Measurements from ENCODE around the gene POLR1G. TPM values are rescaled to one million over a fixed set of nuclear protein-coding genes. Genes with fewer than 3 reads are reported as not detected.
"Not testable (repeated sequence)": the region's sequence is repeated elsewhere in the genome, so short reads cannot be mapped to it uniquely, and the experiment has no call there.

Gene POLR1G
- total RNA-seq, 2 donors from 2014 or later = 2.2 to 9.9 TPM

DNA sequence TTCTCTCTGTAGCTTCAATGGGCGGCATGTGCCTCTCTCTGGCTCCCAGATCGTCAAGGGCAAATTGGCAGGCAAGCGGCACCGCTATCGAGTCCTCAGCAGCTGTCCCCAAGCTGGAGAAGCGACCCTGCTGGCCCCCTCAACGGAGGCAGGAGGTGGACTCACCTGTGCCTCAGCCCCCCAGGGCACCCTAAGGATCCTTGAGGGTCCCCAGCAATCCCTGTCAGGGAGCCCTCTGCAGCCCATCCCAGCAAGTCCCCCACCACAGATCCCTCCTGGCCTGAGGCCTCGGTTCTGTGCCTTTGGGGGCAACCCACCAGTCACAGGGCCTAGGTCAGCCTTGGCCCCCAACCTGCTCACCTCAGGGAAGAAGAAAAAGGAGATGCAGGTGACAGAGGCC, 1.7 kb downstream of the POLR1G start:
- Histone ChIP-seq H3K4me3 (no peak overlapping the region), H3K27ac (no peak overlapping the region), H3K4me1 (ENCODE audit: control insufficient read depth in 1 of 2, low read depth in 2 of 2) (peaks cover 12 to 31% of the 10 kb centered on the region in 2 donors), H3K36me3 (peaks cover 8% of the 10 kb centered on the region), H3K9me3 (no peaks in the 10 kb centered on the region), H3K27me3 (replicated peaks; ENCODE audit: insufficient read depth) (no peaks in the 10 kb centered on the region)
- DNase-seq (ENCODE audit: low spot score) (no peak), ATAC-seq (ENCODE audit: insufficient number of reproducible peaks, low FRiP score, low read depth) (no peak)
- TF ChIP-seq, protein P1, sequence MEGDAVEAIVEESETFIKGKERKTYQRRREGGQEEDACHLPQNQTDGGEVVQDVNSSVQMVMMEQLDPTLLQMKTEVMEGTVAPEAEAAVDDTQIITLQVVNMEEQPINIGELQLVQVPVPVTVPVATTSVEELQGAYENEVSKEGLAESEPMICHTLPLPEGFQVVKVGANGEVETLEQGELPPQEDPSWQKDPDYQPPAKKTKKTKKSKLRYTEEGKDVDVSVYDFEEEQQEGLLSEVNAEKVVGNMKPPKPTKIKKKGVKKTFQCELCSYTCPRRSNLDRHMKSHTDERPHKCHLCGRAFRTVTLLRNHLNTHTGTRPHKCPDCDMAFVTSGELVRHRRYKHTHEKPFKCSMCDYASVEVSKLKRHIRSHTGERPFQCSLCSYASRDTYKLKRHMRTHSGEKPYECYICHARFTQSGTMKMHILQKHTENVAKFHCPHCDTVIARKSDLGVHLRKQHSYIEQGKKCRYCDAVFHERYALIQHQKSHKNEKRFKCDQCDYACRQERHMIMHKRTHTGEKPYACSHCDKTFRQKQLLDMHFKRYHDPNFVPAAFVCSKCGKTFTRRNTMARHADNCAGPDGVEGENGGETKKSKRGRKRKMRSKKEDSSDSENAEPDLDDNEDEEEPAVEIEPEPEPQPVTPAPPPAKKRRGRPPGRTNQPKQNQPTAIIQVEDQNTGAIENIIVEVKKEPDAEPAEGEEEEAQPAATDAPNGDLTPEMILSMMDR (IDR thresholded peaks at IDR 0.05) = no peak

DNA sequence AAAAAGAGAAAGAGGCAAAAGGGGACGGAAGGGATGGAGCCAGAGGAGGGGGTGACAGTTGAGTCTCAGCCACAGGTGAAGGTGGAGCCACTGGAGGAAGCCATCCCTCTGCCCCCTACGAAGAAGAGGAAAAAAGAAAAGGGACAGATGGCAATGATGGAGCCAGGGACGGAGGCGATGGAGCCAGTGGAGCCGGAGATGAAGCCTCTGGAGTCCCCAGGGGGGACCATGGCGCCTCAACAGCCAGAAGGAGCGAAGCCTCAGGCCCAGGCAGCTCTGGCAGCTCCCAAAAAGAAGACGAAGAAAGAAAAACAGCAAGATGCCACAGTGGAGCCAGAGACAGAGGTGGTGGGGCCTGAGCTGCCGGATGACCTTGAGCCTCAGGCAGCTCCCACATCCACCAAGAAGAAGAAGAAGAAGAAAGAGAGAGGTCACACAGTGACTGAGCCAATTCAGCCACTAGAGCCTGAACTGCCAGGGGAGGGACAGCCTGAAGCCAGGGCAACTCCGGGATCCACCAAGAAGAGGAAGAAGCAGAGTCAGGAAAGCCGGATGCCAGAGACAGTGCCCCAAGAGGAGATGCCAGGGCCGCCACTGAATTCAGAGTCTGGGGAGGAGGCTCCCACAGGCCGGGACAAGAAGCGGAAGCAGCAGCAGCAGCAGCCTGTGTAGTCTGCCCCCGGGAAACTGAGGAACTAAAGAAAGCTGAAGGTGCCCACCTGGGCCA, 2.5 kb downstream of the POLR1G start:
- H3K9me3 ChIP-seq = no peaks in the 10 kb centered on the region
- H3K4me3 ChIP-seq = no peak overlapping the region
- DNase-seq (ENCODE audit: low spot score) (no peak), ATAC-seq (ENCODE audit: insufficient number of reproducible peaks, low FRiP score, low read depth) (no peak)
- no peak overlapping the region for H3K27ac ChIP-seq
- H3K27me3 ChIP-seq (replicated peaks; ENCODE audit: insufficient read depth) = no peaks in the 10 kb centered on the region
- H3K36me3 ChIP-seq = peaks cover 17% of the 10 kb centered on the region
- H3K4me1 ChIP-seq (ENCODE audit: control insufficient read depth in 1 of 2, low read depth in 2 of 2) = peaks cover 8 to 22% of the 10 kb centered on the region in 2 donors
- TF ChIP-seq, protein P1 (IDR thresholded peaks at IDR 0.05) = no peak

DNA sequence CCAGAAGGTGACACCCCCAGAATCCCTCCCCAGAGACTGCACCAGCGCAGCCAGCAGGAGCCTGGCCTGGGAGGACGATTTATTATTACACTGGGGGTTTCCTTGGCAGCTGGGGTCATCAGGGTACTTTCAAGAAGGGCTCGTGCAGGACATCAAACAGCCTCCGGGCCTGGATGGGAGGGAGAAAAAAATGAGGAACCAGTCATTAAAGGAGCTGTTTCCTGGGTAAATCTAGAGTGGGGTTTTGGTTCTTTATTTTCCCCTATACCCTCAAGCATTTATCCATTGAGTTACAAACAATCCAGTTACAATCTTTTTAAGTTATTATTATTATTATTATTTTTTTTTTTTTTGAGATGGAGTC, 3.1 kb downstream of the POLR1G start:
- no peaks in the 10 kb centered on the region for H3K27me3 ChIP-seq (replicated peaks; ENCODE audit: insufficient read depth)
- TF ChIP-seq, protein P1 (IDR thresholded peaks at IDR 0.05) = no peak
- H3K27ac ChIP-seq = no peak overlapping the region
- H3K4me1 ChIP-seq (ENCODE audit: control insufficient read depth in 1 of 2, low read depth in 2 of 2) = peaks cover 7 to 17% of the 10 kb centered on the region in 2 donors
- no peak for ATAC-seq (ENCODE audit: insufficient number of reproducible peaks, low FRiP score, low read depth)
- H3K36me3 ChIP-seq = peaks cover 21% of the 10 kb centered on the region
- no peaks in the 10 kb centered on the region for H3K9me3 ChIP-seq
- no peak overlapping the region for H3K4me3 ChIP-seq
- no peak for DNase-seq (ENCODE audit: low spot score)

DNA sequence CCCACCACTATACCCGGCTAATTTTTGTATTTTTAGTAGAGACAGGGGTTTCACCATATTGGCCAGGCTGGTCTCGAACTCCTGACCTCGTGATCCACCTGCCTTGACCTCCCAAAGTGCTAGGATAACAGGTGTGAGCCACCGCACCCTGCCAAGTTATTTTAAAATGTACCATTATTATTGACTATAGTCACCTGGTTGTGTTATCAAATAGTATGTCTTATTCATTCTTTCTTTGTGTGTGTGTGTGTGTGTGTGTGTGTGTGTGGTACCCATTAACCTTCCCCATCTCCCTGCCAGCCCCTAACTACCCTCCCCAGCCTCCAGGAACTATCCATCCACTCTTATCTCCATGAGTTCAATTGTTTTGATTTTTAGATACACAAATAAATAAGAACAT, 3.9 kb downstream of the POLR1G start:
- H3K4me3 ChIP-seq; H3K27ac ChIP-seq; H3K9me3 ChIP-seq; ATAC-seq (ENCODE audit: insufficient number of reproducible peaks, low FRiP score, low read depth); DNase-seq (ENCODE audit: low spot score); H3K27me3 ChIP-seq (replicated peaks; ENCODE audit: insufficient read depth): not testable (repeated sequence)
- Histone ChIP-seq H3K36me3 (peaks cover 21% of the 10 kb centered on the region), H3K4me1 (ENCODE audit: control insufficient read depth in 1 of 2, low read depth in 2 of 2) (peaks cover 7 to 14% of the 10 kb centered on the region in 2 donors)

DNA sequence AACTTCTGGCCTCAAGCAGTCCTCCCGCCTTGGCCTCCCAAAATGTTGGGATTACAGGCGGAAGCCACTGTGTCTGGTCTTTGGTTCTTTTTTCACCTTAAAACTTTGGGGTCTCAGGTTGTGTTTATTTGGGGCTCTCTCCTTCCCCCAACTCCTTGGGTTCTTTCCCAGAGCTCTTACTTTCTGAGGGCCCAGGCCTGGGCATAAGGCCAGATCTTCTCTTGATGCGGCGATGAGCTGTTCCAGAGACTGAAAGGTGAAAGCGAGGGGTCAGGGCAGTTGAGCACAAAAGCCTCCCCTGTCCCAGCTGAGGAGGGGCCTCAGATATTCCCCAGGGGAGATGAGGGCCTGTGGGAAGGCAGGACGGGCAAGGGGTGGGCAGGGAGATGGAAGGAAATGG, 7.1 kb downstream of the POLR1G start:
- Histone ChIP-seq H3K4me1 (ENCODE audit: control insufficient read depth in 1 of 2, low read depth in 2 of 2) (no peaks in the 10 kb centered on the region), H3K4me3 (no peak overlapping the region), H3K27me3 (replicated peaks; ENCODE audit: insufficient read depth) (no peaks in the 10 kb centered on the region), H3K9me3 (no peaks in the 10 kb centered on the region), H3K36me3 (peaks cover 34% of the 10 kb centered on the region), H3K27ac (no peak overlapping the region)
- DNase-seq (ENCODE audit: low spot score) = no peak
- no peak for ATAC-seq (ENCODE audit: insufficient number of reproducible peaks, low FRiP score, low read depth)
- TF ChIP-seq, protein P1 (IDR thresholded peaks at IDR 0.05) = no peak

DNA sequence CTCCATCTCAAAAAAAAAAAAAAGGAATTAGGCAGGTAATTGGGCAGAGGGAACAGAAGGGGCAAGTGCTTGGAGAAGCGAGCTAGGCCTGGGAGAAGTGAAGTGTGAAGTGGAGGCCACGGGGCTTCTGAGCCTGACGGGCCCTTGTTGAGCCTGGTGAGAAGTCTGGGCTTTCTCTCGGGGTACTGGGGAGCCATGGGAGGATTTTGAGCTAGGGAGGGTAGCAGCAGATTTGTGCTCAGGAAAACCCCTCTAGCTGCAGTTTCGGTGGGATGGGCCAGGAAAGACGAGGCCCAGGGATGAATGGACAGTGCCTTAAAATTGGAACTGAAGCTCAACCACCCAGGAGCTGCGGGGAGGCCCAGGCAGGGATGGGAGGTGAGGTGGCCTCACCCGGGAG, 8.0 kb downstream of the POLR1G start:
- Histone ChIP-seq H3K27ac (no peak overlapping the region), H3K9me3 (no peaks in the 10 kb centered on the region), H3K36me3 (peaks cover 40% of the 10 kb centered on the region), H3K27me3 (replicated peaks; ENCODE audit: insufficient read depth) (no peaks in the 10 kb centered on the region), H3K4me3 (no peak overlapping the region), H3K4me1 (ENCODE audit: control insufficient read depth in 1 of 2, low read depth in 2 of 2) (no peaks in the 10 kb centered on the region)
- no peak for ATAC-seq (ENCODE audit: insufficient number of reproducible peaks, low FRiP score, low read depth)
- TF ChIP-seq, protein P1 (IDR thresholded peaks at IDR 0.05) = no peak
- no peak for DNase-seq (ENCODE audit: low spot score)

All from thoracic aorta (tissue), 2 donors.